ENCODE measurements around the gene ERRFI1. TPM values are rescaled to one million over a fixed set of nuclear protein-coding genes. Genes with fewer than 3 reads are reported as not detected.
"Not testable (repeated sequence)": the region's sequence is repeated elsewhere in the genome, so short reads cannot be mapped to it uniquely, and the experiment has no call there.

ERRFI1 gene
- total RNA-seq, 1 donor from 2014 or later: 38.3 TPM

- DNase-seq (ENCODE audit: low read depth): no peak
These were observed 55.9 kb downstream of the ERRFI1 start for GRCh38 chr1:7970246-7970645.

GRCh38 chr1:7967651-7968050 is 58.5 kb downstream of the ERRFI1 start:
- DNase-seq (ENCODE audit: low read depth): no peak

DNA sequence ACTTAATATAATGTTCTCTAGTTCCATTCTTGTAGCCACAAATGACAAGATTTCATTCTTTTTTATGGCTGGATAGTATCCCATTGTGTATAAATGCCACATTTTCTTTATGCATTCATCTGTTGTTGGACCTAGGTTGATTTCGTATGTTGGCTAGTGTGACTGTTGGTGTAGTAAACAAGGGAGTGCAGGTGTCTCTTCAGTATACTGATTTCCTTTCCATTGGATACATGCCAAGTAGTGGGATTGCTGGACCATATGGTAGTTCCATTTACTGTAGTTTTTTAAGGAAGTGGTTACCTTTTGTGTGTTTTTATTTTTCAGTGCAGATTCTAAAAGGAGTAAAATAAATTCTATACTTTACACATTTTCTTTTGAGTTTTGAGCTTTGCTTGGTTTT is 58.9 kb downstream of the ERRFI1 start:
- DNase-seq (ENCODE audit: low read depth): no peak

GRCh38 chr1:7964476-7964875 is 61.6 kb downstream of the ERRFI1 start:
- DNase-seq (ENCODE audit: low read depth): no peak

DNA sequence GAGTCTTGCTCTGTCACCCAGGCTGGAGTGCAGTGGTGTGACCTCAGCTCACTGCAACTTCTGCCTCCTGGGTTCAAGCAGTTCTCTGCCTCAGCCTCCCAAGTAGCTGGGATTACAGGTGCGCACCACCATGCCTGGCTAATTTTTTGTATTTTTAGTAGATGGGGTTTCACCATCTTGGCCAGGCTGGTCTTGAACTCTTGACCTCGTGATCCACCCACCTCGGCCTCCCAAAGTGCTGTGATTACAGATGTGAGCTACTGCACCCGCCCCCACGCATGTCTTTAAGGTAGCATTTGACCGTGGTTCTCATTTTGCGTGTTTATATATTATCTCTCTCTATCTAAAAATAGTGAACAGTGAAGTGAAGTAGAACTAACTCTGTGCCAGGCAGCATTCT is 62.3 kb downstream of the ERRFI1 start:
- not testable (repeated sequence) for DNase-seq (ENCODE audit: low read depth)

DNA sequence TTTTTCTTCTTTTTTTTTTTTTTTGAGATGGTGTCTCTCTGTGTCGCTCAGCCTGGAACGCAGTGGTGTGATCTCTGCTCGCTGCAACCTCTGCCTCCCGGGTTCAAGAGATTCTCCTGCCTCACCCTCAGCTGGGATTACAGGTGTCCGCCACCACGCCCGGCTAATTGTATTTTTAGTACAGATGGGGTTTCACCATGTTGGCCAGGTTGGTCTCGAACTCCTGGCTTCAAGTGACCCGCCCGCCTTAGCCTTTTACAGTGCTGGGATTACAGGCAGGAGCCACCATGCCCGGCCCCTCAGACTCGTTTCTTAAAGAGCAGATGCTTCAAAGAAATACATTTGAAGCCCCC is 62.8 kb downstream of the ERRFI1 start:
- not testable (repeated sequence) for DNase-seq (ENCODE audit: low read depth)

GRCh38 chr1:7962636-7963377 is 63.3 kb downstream of the ERRFI1 start:
- no peak for DNase-seq (ENCODE audit: low read depth)

- DNase-seq (ENCODE audit: low read depth): peak; percentile 17
These were observed 64.1 kb downstream of the ERRFI1 start for GRCh38 chr1:7962014-7962335.

Other genes starting within 250 kb of the ERRFI1 start
- 0.87 and 0.99 TPM in 2 replicates for gene PER3, start 242.0 kb downstream of the ERRFI1 start, total RNA-seq
- gene UTS2, start 173.2 kb downstream of the ERRFI1 start, total RNA-seq: not detected in 2 replicates
- 4.1 and 7.8 TPM in 2 replicates for gene TNFRSF9, start 85.5 kb downstream of the ERRFI1 start, total RNA-seq
- 245 and 262 TPM in 2 replicates for gene PARK7, start 64.6 kb downstream of the ERRFI1 start, total RNA-seq